ENCODE data around the gene ARID2. TPM values are rescaled to one million over a fixed set of nuclear protein-coding genes. Genes with fewer than 3 reads are reported as not detected.

Gene ARID2
- polyA plus RNA-seq, 2 of the 4 experiments (the other 2 are of a cell fraction) = 8.7 to 37.7 TPM

- TF ChIP-seq CTCF (IDR thresholded peaks at IDR 0.05) = no peak
- no peak for TF ChIP-seq KDM1A (IDR thresholded peaks at IDR 0.05; ENCODE audit: low read depth)
- no peak for TF ChIP-seq FOSL2 (IDR thresholded peaks at IDR 0.05)
- no peak for TF ChIP-seq FOSL2 (CRISPR knock-in tag; IDR thresholded peaks at IDR 0.05)
- no peak for TF ChIP-seq JUN (IDR thresholded peaks at IDR 0.05)
- no peak for TF ChIP-seq MAZ (IDR thresholded peaks at IDR 0.05; ENCODE audit: borderline replicate concordance, low read depth, low read length)
- TF ChIP-seq, protein P1, sequence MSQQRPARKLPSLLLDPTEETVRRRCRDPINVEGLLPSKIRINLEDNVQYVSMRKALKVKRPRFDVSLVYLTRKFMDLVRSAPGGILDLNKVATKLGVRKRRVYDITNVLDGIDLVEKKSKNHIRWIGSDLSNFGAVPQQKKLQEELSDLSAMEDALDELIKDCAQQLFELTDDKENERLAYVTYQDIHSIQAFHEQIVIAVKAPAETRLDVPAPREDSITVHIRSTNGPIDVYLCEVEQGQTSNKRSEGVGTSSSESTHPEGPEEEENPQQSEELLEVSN (IDR thresholded peaks at IDR 0.05; ENCODE audit: borderline replicate concordance, low read depth) = no peak
- no peak for TF ChIP-seq CEBPB (IDR thresholded peaks at IDR 0.05)
- TF ChIP-seq CHD2 (IDR thresholded peaks at IDR 0.05; ENCODE audit: low read length, partially characterized antibody) = no peak
- TF ChIP-seq CBX8 (IDR thresholded peaks at IDR 0.05) = no peak
- TF ChIP-seq ZNF302 (CRISPR knock-in tag; IDR thresholded peaks at IDR 0.05) = no peak
- TF ChIP-seq, protein P2, sequence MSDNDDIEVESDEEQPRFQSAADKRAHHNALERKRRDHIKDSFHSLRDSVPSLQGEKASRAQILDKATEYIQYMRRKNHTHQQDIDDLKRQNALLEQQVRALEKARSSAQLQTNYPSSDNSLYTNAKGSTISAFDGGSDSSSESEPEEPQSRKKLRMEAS (IDR thresholded peaks at IDR 0.05) = no peak
- 0 out of 2 replicates have a peak, but pooled peaks have one; percentile 37 for TF ChIP-seq HDAC2 (IDR thresholded peaks at IDR 0.05)
- TF ChIP-seq MYC (IDR thresholded peaks at IDR 0.05; ENCODE audit: borderline replicate concordance, low read length) = no peak
- TF ChIP-seq PBX3 (IDR thresholded peaks at IDR 0.05) = no peak
- TF ChIP-seq ESRRA (IDR thresholded peaks at IDR 0.05; ENCODE audit: borderline replicate concordance, low read length) = peak; percentile 91
- TF ChIP-seq HOXB13 (CRISPR knock-in tag; IDR thresholded peaks at IDR 0.05; ENCODE audit: low read depth) = no peak
- Histone ChIP-seq H3K9me3 (no peaks in the 10 kb centered on the region), H3K4me2 (peak overlapping the region; percentile 87), H3K27ac (peak overlapping the region; percentile 98 to 99), H3K4me3 (peak overlapping the region; percentile 62), H3K4me1 (peaks cover 35% of the 10 kb centered on the region; the same call in 2 of the 3 replicates)
- WGBS (ENCODE audit: missing lambda C conversion rate) = 2% methylated on average over 17 of the region's 17 CpGs
- POLR2A ChIA-PET = interaction anchor here (1.0 to 3.6 kb wide), 6 partner anchors 140 to 512 kb away, joined by 3 to 25 read pairs (median 9); partner anchors contain the start of genes ANO6 and SCAF11
- DNase-seq (ENCODE audit: low read depth in 1 of 2, low spot score in 1 of 2) (no peak), ATAC-seq (no peak), FAIRE-seq (no peak)
- CTCF ChIA-PET = interaction anchor here (0.6 to 8.1 kb wide), 15 partner anchors 14 to 528 kb away, joined by 3 to 36 read pairs (median 3); partner anchors contain the start of gene ANO6
Measured at GRCh38 chr12:45727980-45728629, 1.4 kb upstream of the ARID2 start.

- peak overlapping the region; percentile 87 for H3K4me2 ChIP-seq
- peak overlapping the region; percentile 62 for H3K4me3 ChIP-seq
- under 1% methylated on average over 18 of the region's 65 CpGs for WGBS (ENCODE audit: missing lambda C conversion rate)
- ChIA-PET POLR2A (interaction anchor here (0.7 to 3.6 kb wide), 6 partner anchors 23 to 513 kb away, joined by 3 to 25 read pairs (median 9); partner anchors contain the start of genes ANO6 and SCAF11), CTCF (interaction anchor here (0.6 to 8.1 kb wide), 17 partner anchors 11 to 558 kb away, joined by 3 to 36 read pairs (median 3); partner anchors contain the start of gene ANO6)
- ATAC-seq = peak; percentile 62 to 79
- DNase-seq (ENCODE audit: low read depth in 1 of 2, low spot score in 1 of 2) = peak; percentile 66 to 97
- H3K4me1 ChIP-seq = peaks cover 41% of the 10 kb centered on the region; the same call in 2 of the 3 replicates
- no peak for FAIRE-seq
- H3K27ac ChIP-seq = peak overlapping the region; percentile 98 to 99
- no peaks in the 10 kb centered on the region for H3K9me3 ChIP-seq
- no peak for TF ChIP-seq ESRRA (IDR thresholded peaks at IDR 0.05; ENCODE audit: borderline replicate concordance, low read length)
- no peak for TF ChIP-seq RARB (CRISPR knock-in tag; IDR thresholded peaks at IDR 0.05)
- TF ChIP-seq POLR2A (IDR thresholded peaks at IDR 0.05; ENCODE audit: low read length) = peak; percentile 84
- TF ChIP-seq, protein P1 (IDR thresholded peaks at IDR 0.05; ENCODE audit: borderline replicate concordance, low read depth) = no peak
- TF ChIP-seq ZFP36 (IDR thresholded peaks at IDR 0.05; ENCODE audit: borderline replicate concordance, partially characterized antibody) = no peak
- peak; percentile 89 for TF ChIP-seq MYC (IDR thresholded peaks at IDR 0.05; ENCODE audit: borderline replicate concordance, low read length)
- TF ChIP-seq RAD21 (conservative IDR thresholded peaks at IDR 0.05 in 1 of 2, IDR thresholded peaks at IDR 0.05 in 1 of 2) = peak; percentile 11 to 43; a peak in 2 of 5 replicates
- TF ChIP-seq GATA3 (IDR thresholded peaks at IDR 0.05; ENCODE audit: borderline replicate concordance) = peak; percentile 30; the same call in 1 of the 2 replicates
- TF ChIP-seq ZC3H11A (IDR thresholded peaks at IDR 0.05) = no peak
- TF ChIP-seq NR3C1 (IDR thresholded peaks at IDR 0.05) = no peak
- TF ChIP-seq HOXA7 (CRISPR knock-in tag; IDR thresholded peaks at IDR 0.05) = no peak
- no peak; a peak in 1 of 4 replicates for TF ChIP-seq CEBPB (IDR thresholded peaks at IDR 0.05)
- TF ChIP-seq ELK1 (IDR thresholded peaks at IDR 0.05; ENCODE audit: low read depth, low read length) = no peak
- peak; percentile 72 for TF ChIP-seq CTCF (IDR thresholded peaks at IDR 0.05)
- TF ChIP-seq SREBF2 (IDR thresholded peaks at IDR 0.05) = no peak
- no peak for TF ChIP-seq HDAC2 (IDR thresholded peaks at IDR 0.05)
- no peak for TF ChIP-seq NFE2L2 (conservative IDR thresholded peaks at IDR 0.05; ENCODE audit: low read length)
Measured at GRCh38 chr12:45728630-45729232, 775 bp upstream of the ARID2 start.

Data from A549 (cell line).